GM18870 (cell line): ENCODE measurements around the gene WNT2B.
"Not testable (repeated sequence)": the region's sequence is repeated elsewhere in the genome, so short reads cannot be mapped to it uniquely, and the experiment has no call there.

Source experiments
- ATAC-seq: cut with Tn5 transposase; IDR thresholded peaks from one replicate; pipeline ENCODE4 v1.9.1; 2021; ENCODE audit warnings: moderate library complexity; ENCODE audit not compliant: unreplicated experiment

The WNT2B gene

GRCh38 chr1:112508278-112509004, at the start of gene WNT2B:
WNT2B (plus strand) TSS chr1:112508965; CDS start chr1:112509263, 298 bp downstream.
- no peak for ATAC-seq

GRCh38 chr1:112460615-112461014, 48.1 kb upstream of the WNT2B start:
- ATAC-seq, result no peak

- ATAC-seq, result no peak
Observed at GRCh38 chr1:112461200-112461871, 47.4 kb upstream of the WNT2B start.

GRCh38 chr1:112462953-112463279, 45.8 kb upstream of the WNT2B start:
- ATAC-seq, result no peak

- ATAC-seq, result no peak
Observed at GRCh38 chr1:112464501-112464900, 44.3 kb upstream of the WNT2B start.

GRCh38 chr1:112465122-112465521, 43.6 kb upstream of the WNT2B start:
- no peak for ATAC-seq

GRCh38 chr1:112466078-112466660, 42.6 kb upstream of the WNT2B start:
- ATAC-seq, result peak; percentile 81

- ATAC-seq, result not testable (repeated sequence)
Observed at GRCh38 chr1:112470324-112470723, 38.4 kb upstream of the WNT2B start.

GRCh38 chr1:112470966-112471365, 37.8 kb upstream of the WNT2B start:
- ATAC-seq, result no peak

GRCh38 chr1:112472142-112472541, 36.6 kb upstream of the WNT2B start:
- no peak for ATAC-seq

- ATAC-seq, result no peak
Observed at GRCh38 chr1:112477550-112477949, 31.2 kb upstream of the WNT2B start.

- no peak for ATAC-seq
Observed at GRCh38 chr1:112478314-112478713, 30.5 kb upstream of the WNT2B start.

- not testable (repeated sequence) for ATAC-seq
Observed at GRCh38 chr1:112486063-112486462, 22.7 kb upstream of the WNT2B start.

- ATAC-seq, result not testable (repeated sequence)
Observed at GRCh38 chr1:112487686-112488085, 21.1 kb upstream of the WNT2B start.

- ATAC-seq, result no peak
Observed at GRCh38 chr1:112488141-112488540, 20.6 kb upstream of the WNT2B start.

- no peak for ATAC-seq
Observed at GRCh38 chr1:112492076-112492475, 16.7 kb upstream of the WNT2B start.

- no peak for ATAC-seq
Observed at GRCh38 chr1:112493351-112493750, 15.4 kb upstream of the WNT2B start.

GRCh38 chr1:112496290-112496689, 12.5 kb upstream of the WNT2B start:
- ATAC-seq, result no peak

GRCh38 chr1:112501810-112502641, 6.7 kb upstream of the WNT2B start:
- ATAC-seq, result no peak

- ATAC-seq, result no peak
Observed at GRCh38 chr1:112502826-112503225, 5.9 kb upstream of the WNT2B start.

GRCh38 chr1:112504001-112504660, 4.6 kb upstream of the WNT2B start:
- ATAC-seq, result no peak
